H9 (cell line): Measurements from ENCODE around the gene GPHA2. TPM values are rescaled to one million over a fixed set of nuclear protein-coding genes. Genes with fewer than 3 reads are reported as not detected.

ENCODE experiments used
- DNase-seq: peaks from one replicate; pipeline ENCODE4 v3.0.0-alpha.2; 2017
- H2AFZ ChIP-seq: one replicate; pipeline ENCODE4 v1.6.1; 2013; ENCODE audit warnings: mild to moderate bottlenecking, low read length, control low read depth, moderate library complexity
- H2AK5ac ChIP-seq: 2 replicates; pipeline ENCODE4 v1.6.1; 2013; ENCODE audit warnings: low read length, control low read depth, mixed read lengths; ENCODE audit not compliant: insufficient read length
- H2BK120ac ChIP-seq: one replicate; pipeline ENCODE4 v1.6.1; 2013; ENCODE audit warnings: low read depth, mild to moderate bottlenecking, low read length, control low read depth, inconsistent platforms; ENCODE audit not compliant: poor library complexity, severe bottlenecking
- H2BK12ac ChIP-seq: 2 replicates; pipeline ENCODE4 v1.6.1; 2013; ENCODE audit warnings: low read length, control low read depth, mixed read lengths, low read depth; ENCODE audit not compliant: insufficient read length
- H2BK15ac ChIP-seq: 2 replicates; pipeline ENCODE4 v1.6.1; 2013; ENCODE audit warnings: low read depth, low read length, control low read depth
- H2BK20ac ChIP-seq: one replicate; pipeline ENCODE4 v1.6.1; 2013; ENCODE audit warnings: low read depth, mild to moderate bottlenecking, low read length, control low read depth, inconsistent platforms; ENCODE audit not compliant: poor library complexity, severe bottlenecking
- H2BK5ac ChIP-seq: 2 replicates; pipeline ENCODE4 v1.6.1; 2013; ENCODE audit warnings: low read length, control low read depth, mixed read lengths; ENCODE audit not compliant: insufficient read length
- H3K14ac ChIP-seq: 2 replicates; pipeline ENCODE4 v1.6.1; 2013; ENCODE audit warnings: low read length, control low read depth; ENCODE audit not compliant: insufficient read depth
- H3K18ac ChIP-seq: 2 replicates; pipeline ENCODE4 v1.6.1; 2013; ENCODE audit warnings: low read depth, mild to moderate bottlenecking, mixed read lengths, low read length, control low read depth; ENCODE audit not compliant: insufficient read length
- H3K23ac ChIP-seq: 2 replicates; pipeline ENCODE4 v1.6.1; 2013; ENCODE audit warnings: low read length, control low read depth, mixed read lengths, low read depth; ENCODE audit not compliant: insufficient read length
- H3K23me2 ChIP-seq: 2 replicates; pipeline ENCODE4 v1.6.1; 2013; ENCODE audit warnings: low read depth, mild to moderate bottlenecking, mixed read lengths, low read length, control low read depth; ENCODE audit not compliant: insufficient read length, poor library complexity, severe bottlenecking
- H3K27ac ChIP-seq: 2 replicates; pipeline ENCODE4 v1.5.1; 2013; ENCODE audit warnings: low read length, control low read depth, mixed read lengths, low read depth; ENCODE audit not compliant: insufficient read length
- H3K27me3 ChIP-seq: 2 replicates; pipeline ENCODE4 v1.6.1; 2013; ENCODE audit warnings: low read length, control low read depth, inconsistent platforms; ENCODE audit not compliant: insufficient read depth
- H3K4ac ChIP-seq: 2 replicates; pipeline ENCODE4 v1.6.1; 2013; ENCODE audit warnings: low read depth, mild to moderate bottlenecking, control low read depth, inconsistent platforms, low read length, moderate library complexity
- H3K4me1 ChIP-seq: 2 replicates; pipeline ENCODE4 v1.6.1; 2013; ENCODE audit warnings: low read length, control low read depth, inconsistent platforms; ENCODE audit not compliant: insufficient read depth
- H3K4me2 ChIP-seq: 2 replicates; pipeline ENCODE4 v1.6.1; 2013; ENCODE audit warnings: low read length, control low read depth, mixed read lengths; ENCODE audit not compliant: insufficient read length, insufficient read depth
- H3K56ac ChIP-seq: 2 replicates; pipeline ENCODE4 v1.6.1; 2013; ENCODE audit warnings: low read depth, mild to moderate bottlenecking, mixed read lengths, low read length, control low read depth; ENCODE audit not compliant: insufficient read length
- H3K79me1 ChIP-seq: 2 replicates; pipeline ENCODE4 v1.6.1; 2013; ENCODE audit warnings: low read depth, mild to moderate bottlenecking, moderate library complexity, low read length, control low read depth, inconsistent platforms; ENCODE audit not compliant: insufficient read depth, poor library complexity, severe bottlenecking
- H3K79me2 ChIP-seq: 2 replicates; pipeline ENCODE4 v1.6.1; 2013; ENCODE audit warnings: low read length, control low read depth, inconsistent platforms; ENCODE audit not compliant: insufficient read depth
- H3K9ac ChIP-seq: 2 replicates; pipeline ENCODE4 v1.6.1; 2013; ENCODE audit warnings: low read length, control low read depth, mixed read lengths; ENCODE audit not compliant: insufficient read length; ENCODE audit errors: extremely low read depth
- H3K9me3 ChIP-seq: one replicate; pipeline ENCODE4 v1.6.1; 2013; ENCODE audit warnings: low read depth, low read length, inconsistent platforms; ENCODE audit not compliant: control insufficient read depth
- H3T11ph ChIP-seq: one replicate; pipeline ENCODE4 v1.6.1; 2013; ENCODE audit warnings: mild to moderate bottlenecking, low read length, control low read depth, inconsistent platforms
- H4K20me1 ChIP-seq: one replicate; pipeline ENCODE4 v1.6.1; 2013; ENCODE audit not compliant: control insufficient read depth, insufficient read length, insufficient read depth
- H4K5ac ChIP-seq: 2 replicates; pipeline ENCODE4 v1.6.1; 2013; ENCODE audit warnings: low read depth, mild to moderate bottlenecking, mixed read lengths, low read length, control low read depth; ENCODE audit not compliant: insufficient read length
- H4K8ac ChIP-seq: replicated peaks from 2 replicates; pipeline ENCODE4 v1.6.1; 2013; ENCODE audit warnings: low read length, control low read depth, mixed read lengths, low read depth; ENCODE audit not compliant: insufficient read length
- H4K91ac ChIP-seq: 2 replicates; pipeline ENCODE4 v1.6.1; 2013; ENCODE audit warnings: low read depth, mild to moderate bottlenecking, moderate library complexity, mixed read lengths, low read length, control low read depth; ENCODE audit not compliant: insufficient read length
- H3K27ac Mint-ChIP-seq, 3 experiments: 2 replicates in 2 of 3; 3 replicates in 1 of 3; pipeline ENCODE4 v1.8.0; 2020 to 2021; ENCODE audit warnings: mixed read lengths in 3 of 3, mild to moderate bottlenecking in 1 of 3, moderate library complexity in 1 of 3
- H3K27me3 Mint-ChIP-seq: 2 replicates; pipeline ENCODE4 v1.8.0; 2021; ENCODE audit warnings: low read depth, mild to moderate bottlenecking, moderate library complexity, mixed read lengths
- H3K36me3 Mint-ChIP-seq, 3 experiments: 2 replicates in 2 of 3; 3 replicates in 1 of 3; pipeline ENCODE4 v1.8.0; 2020 to 2021; ENCODE audit warnings: low read depth in 3 of 3, mixed read lengths in 3 of 3; ENCODE audit not compliant: insufficient read depth in 1 of 3
- H3K4me1 Mint-ChIP-seq, 2 experiments: 2 replicates each; pipeline ENCODE4 v1.8.0; 2020; ENCODE audit warnings: mixed read lengths in 2 of 2
- H3K4me3 Mint-ChIP-seq, 2 experiments: 2 replicates in 1 of 2; 3 replicates in 1 of 2; pipeline ENCODE4 v1.8.0; 2020 to 2021; ENCODE audit warnings: mild to moderate bottlenecking in 2 of 2, mixed read lengths in 2 of 2, moderate library complexity in 1 of 2
- H3K9me3 Mint-ChIP-seq, 2 experiments: 2 replicates in 1 of 2; 3 replicates in 1 of 2; pipeline ENCODE4 v1.8.0; 2020; ENCODE audit warnings: mild to moderate bottlenecking in 2 of 2, mixed read lengths in 2 of 2, moderate library complexity in 1 of 2
- WGBS: extraction: QIAGEN DNeasy Blood & Tissue Kit; methylation state at CpG from one replicate; pipeline ENCODE4 v1.1.7; 2013; ENCODE audit warnings: missing lambda C conversion rate, low lambda C conversion rate, mixed read lengths; ENCODE audit not compliant: insufficient read length; ENCODE audit errors: extremely low coverage; 5-methylcytosine and 5-hydroxymethylcytosine counted together
- total RNA-seq: library from RNA; stranded (reverse); gene quantifications from 2 replicates; pipeline ENCODE4 v1.2.1, GENCODE V29; 2021
- TF ChIP-seq, protein P1 (sequence below): fragments of 200-600 bp; sonication (generic); conservative IDR thresholded peaks from 3 replicates; pipeline ENCODE4 v1.8.0; 2021; ENCODE audit warnings: antibody characterized with exemption, mild to moderate bottlenecking

GPHA2 gene
- total RNA-seq, 1 experiment from 2014 or later = 2.1 TPM

DNA sequence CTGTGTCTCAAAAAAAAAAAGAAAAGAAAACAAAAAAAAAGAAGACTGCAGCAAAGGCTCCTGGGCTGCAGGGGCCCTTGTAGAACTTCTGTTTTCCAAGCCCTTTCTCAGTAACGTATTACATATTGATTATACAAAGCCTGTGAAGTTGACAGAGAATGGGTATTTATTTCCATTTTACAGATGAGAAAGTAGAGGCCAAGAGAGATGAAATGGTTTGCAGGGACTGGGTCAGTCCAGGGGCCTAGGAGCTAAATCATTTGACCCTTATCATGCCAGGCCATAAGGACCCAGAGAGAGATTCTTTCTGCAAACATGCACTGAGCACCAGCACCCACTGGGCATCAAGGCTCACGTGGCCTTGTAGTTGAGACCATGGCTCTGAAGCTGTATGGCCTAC, 6.7 kb downstream of the GPHA2 start:
- H4K91ac ChIP-seq = no peak overlapping the region
- no peak overlapping the region for H3K4me2 ChIP-seq
- peaks cover 7% of the 10 kb centered on the region for H3K27me3 Mint-ChIP-seq
- TF ChIP-seq, protein P1, sequence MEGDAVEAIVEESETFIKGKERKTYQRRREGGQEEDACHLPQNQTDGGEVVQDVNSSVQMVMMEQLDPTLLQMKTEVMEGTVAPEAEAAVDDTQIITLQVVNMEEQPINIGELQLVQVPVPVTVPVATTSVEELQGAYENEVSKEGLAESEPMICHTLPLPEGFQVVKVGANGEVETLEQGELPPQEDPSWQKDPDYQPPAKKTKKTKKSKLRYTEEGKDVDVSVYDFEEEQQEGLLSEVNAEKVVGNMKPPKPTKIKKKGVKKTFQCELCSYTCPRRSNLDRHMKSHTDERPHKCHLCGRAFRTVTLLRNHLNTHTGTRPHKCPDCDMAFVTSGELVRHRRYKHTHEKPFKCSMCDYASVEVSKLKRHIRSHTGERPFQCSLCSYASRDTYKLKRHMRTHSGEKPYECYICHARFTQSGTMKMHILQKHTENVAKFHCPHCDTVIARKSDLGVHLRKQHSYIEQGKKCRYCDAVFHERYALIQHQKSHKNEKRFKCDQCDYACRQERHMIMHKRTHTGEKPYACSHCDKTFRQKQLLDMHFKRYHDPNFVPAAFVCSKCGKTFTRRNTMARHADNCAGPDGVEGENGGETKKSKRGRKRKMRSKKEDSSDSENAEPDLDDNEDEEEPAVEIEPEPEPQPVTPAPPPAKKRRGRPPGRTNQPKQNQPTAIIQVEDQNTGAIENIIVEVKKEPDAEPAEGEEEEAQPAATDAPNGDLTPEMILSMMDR = no peak
- H2BK12ac ChIP-seq = no peak overlapping the region
- H3K36me3 Mint-ChIP-seq = peaks cover 0 to 4% (median 0%) of the 10 kb centered on the region in 3 experiments; a peak in 1 of 7 replicates
- no peak overlapping the region for H2AFZ ChIP-seq
- no peak overlapping the region for H3K14ac ChIP-seq
- no peak overlapping the region for H4K8ac ChIP-seq
- no peak overlapping the region for H2AK5ac ChIP-seq
- H3K79me1 ChIP-seq = no peaks in the 10 kb centered on the region
- H3K4me1 ChIP-seq = no peaks in the 10 kb centered on the region
- no peak overlapping the region for H3K18ac ChIP-seq
- H3K79me2 ChIP-seq = no peaks in the 10 kb centered on the region
- no CpG with 5 or more reads among the region's 2 CpGs for WGBS
- H3K9me3 Mint-ChIP-seq = no peaks in the 10 kb centered on the region
- no peaks in the 10 kb centered on the region for H3K9me3 ChIP-seq
- no peak overlapping the region for H4K5ac ChIP-seq
- no peaks in the 10 kb centered on the region for H3K27me3 ChIP-seq
- H3K4ac ChIP-seq = no peak overlapping the region
- peaks cover 7% of the 10 kb centered on the region for H3K23me2 ChIP-seq
- no peak overlapping the region for H3K27ac Mint-ChIP-seq
- no peaks in the 10 kb centered on the region for H4K20me1 ChIP-seq
- no peak overlapping the region for H3K4me3 Mint-ChIP-seq
- no peak overlapping the region for H2BK20ac ChIP-seq
- H3K9ac ChIP-seq = no peak overlapping the region
- H3T11ph ChIP-seq = no peak overlapping the region
- no peak overlapping the region for H3K27ac ChIP-seq
- no peak for DNase-seq
- H3K23ac ChIP-seq = no peak overlapping the region
- no peak overlapping the region for H3K56ac ChIP-seq
- no peak overlapping the region for H2BK120ac ChIP-seq
- no peak overlapping the region for H2BK15ac ChIP-seq
- no peak overlapping the region for H2BK5ac ChIP-seq
- H3K4me1 Mint-ChIP-seq = peaks cover 8 to 21% of the 10 kb centered on the region in 2 experiments
